HS-27A (cell line): ENCODE measurements around the gene ATP8A2.
"Not testable (repeated sequence)": the region's sequence is repeated elsewhere in the genome, so short reads cannot be mapped to it uniquely, and the experiment has no call there.

Source experiments
- DNase-seq: peaks from one replicate; pipeline ENCODE4 v3.0.0-alpha.2; 2012; ENCODE audit warnings: low read depth, missing footprints

ATP8A2 gene

DNA sequence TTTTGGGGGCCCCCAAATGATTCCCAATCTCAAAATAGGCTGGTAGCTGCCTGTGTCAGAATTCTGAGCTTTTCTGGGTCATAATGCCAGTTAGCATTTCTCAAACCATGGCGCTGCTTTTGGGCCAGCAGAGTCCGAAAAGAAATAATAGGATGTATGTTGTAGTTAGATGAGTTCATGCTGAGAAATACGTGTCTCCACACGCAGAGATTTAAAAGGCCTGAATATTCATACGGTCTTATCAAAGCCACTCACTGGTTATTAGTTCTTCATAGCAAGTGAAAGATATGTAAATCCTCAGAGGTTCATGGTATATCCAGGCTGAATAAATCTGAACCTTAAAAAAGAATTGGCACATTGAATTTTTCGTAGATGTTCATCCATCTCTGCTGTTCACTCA lies 555.6 kb downstream of the ATP8A2 start:
- DNase-seq = no peak

GRCh38 chr13:25927932-25928331 lies 556.2 kb downstream of the ATP8A2 start:
- DNase-seq = no peak

- no peak for DNase-seq
Measured at GRCh38 chr13:25928941-25929505, 557.2 kb downstream of the ATP8A2 start.

- DNase-seq = no peak
Measured at GRCh38 chr13:25929816-25930215, 558.0 kb downstream of the ATP8A2 start.

DNA sequence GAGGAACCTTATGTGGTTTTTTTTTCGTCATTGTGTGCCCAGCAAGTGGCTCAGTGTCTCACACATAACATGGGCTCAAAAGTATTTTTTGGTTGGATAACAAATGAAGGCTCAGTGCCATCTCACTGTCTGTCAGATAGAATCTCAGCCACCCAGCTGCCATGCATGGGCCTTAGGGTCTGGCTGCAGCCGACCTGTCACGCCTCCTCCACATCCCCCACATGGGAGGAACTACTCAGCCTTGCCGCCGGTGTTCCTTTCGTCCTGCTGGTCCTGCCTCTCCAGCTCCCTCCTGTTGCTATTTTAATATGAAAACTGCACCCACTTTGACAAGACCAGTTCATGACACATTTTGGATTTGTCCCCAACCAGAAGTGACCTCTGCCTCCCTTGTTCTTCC lies 558.9 kb downstream of the ATP8A2 start:
- DNase-seq = no peak

GRCh38 chr13:25932365-25932764 lies 560.6 kb downstream of the ATP8A2 start:
- DNase-seq = no peak

- no peak for DNase-seq
Measured at GRCh38 chr13:25933520-25933919, 561.7 kb downstream of the ATP8A2 start.

DNA sequence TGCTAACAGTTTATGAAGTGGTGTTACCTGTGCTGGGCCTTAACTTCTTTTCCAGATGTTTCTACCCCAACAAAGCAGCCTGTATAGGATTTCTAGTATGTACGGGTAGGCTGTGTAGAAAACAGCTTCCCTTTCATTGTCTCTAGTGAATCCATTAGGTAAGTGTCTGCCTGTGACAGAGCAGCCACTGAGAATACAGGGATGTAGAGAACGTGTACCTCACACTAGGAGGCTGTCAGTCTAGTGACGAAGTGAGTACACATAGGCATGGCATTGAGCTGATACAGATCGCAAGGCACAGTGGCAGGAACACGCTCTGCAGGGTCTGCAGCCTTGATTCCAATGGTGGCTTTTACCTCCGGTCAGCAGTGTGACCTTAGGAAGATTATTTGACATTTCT lies 562.4 kb downstream of the ATP8A2 start:
- DNase-seq = no peak

GRCh38 chr13:25939961-25940687 lies 568.4 kb downstream of the ATP8A2 start:
- no peak for DNase-seq

- DNase-seq = no peak
Measured at GRCh38 chr13:25943081-25943480, 571.3 kb downstream of the ATP8A2 start.

DNA sequence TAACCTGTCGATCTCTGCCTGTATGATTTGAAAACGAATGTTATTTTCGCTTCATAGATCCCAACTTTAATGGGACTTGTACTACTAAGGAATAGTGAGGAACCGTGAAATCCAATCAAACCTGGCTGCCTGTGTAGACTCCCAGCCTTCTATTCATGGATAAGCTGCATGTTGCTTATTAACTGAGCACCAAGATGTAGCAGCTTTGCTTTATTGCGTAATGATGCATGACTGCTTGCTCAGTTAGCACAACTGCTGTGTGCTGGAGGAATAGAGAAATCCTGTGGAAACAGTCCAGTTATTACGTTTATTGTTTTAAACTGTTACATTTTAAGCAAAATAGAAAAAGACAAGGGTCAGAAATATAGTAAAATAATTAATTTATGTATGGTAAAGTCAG lies 571.9 kb downstream of the ATP8A2 start:
- no peak for DNase-seq

GRCh38 chr13:25945596-25945995 lies 573.8 kb downstream of the ATP8A2 start:
- DNase-seq = no peak

GRCh38 chr13:25946321-25946720 lies 574.5 kb downstream of the ATP8A2 start:
- no peak for DNase-seq

DNA sequence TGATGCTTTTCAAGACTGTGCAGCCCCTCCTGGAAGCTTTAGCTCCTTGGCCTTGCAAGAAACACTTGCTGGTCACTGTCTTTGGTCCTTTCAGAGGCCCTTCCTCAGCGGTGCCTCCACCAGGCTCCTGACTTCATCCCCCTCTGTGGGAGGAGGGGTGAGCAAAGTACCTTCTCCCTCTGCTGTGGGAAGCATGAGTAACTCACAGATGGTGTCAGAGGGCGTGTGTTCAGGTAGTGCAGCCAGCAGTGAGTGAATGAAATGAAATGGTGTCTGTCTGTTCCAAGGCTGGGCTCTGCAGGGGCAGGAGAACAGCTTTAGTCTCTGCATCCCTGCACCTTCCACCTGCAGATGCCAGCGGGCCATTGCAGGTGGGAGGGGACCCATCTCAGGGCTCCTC lies 577.1 kb downstream of the ATP8A2 start:
- no peak for DNase-seq

GRCh38 chr13:25951831-25952230 lies 580.1 kb downstream of the ATP8A2 start:
- DNase-seq = no peak

- DNase-seq = not testable (repeated sequence)
Measured at GRCh38 chr13:25954080-25954479, 582.3 kb downstream of the ATP8A2 start.

- not testable (repeated sequence) for DNase-seq
Measured at GRCh38 chr13:25954943-25955342, 583.2 kb downstream of the ATP8A2 start.

GRCh38 chr13:25958986-25959385 lies 587.2 kb downstream of the ATP8A2 start:
- no peak for DNase-seq

DNA sequence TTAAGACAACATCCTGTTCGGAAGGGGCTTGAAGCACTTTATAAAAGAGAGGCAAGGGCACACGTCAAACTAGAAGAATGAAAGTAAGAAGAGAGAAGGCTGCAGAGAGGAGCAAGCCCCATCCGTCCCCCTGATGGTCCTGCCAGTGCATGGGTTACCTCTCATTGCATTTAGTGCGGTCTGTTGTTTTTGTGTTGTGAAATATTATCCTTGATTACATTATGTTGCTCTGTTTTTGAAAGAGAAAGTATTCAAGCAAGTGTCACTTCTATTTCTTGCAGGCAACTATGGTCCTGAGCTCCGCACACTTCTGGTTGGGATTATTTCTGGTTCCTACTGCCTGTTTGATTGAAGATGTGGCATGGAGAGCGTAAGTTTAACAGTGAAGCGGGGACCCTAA lies 589.5 kb downstream of the ATP8A2 start:
- DNase-seq = no peak

- no peak for DNase-seq
Measured at GRCh38 chr13:25963674-25964073, 591.9 kb downstream of the ATP8A2 start.

GRCh38 chr13:25965596-25965995 lies 593.8 kb downstream of the ATP8A2 start:
- no peak for DNase-seq

DNA sequence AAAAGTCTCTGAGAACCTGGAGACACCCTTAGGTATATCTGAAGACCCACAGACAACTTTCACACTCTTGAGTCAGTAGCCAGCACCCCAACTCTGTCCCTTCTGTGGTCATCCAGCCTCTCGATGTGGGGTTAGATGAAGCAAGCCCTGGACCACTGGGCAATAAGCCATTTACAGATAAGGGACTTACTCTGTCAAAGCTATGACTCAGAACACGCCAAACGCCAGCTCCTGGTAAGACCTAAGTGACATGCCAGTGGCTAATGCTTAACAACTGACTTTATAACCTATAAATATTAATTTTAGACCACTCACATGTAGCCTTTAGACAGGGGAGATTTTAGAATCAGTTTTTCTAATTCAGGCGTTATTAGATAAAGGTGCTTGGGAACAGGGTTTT lies 594.3 kb downstream of the ATP8A2 start:
- DNase-seq = no peak

- no peak for DNase-seq
Measured at GRCh38 chr13:25967144-25967543, 595.4 kb downstream of the ATP8A2 start.

DNA sequence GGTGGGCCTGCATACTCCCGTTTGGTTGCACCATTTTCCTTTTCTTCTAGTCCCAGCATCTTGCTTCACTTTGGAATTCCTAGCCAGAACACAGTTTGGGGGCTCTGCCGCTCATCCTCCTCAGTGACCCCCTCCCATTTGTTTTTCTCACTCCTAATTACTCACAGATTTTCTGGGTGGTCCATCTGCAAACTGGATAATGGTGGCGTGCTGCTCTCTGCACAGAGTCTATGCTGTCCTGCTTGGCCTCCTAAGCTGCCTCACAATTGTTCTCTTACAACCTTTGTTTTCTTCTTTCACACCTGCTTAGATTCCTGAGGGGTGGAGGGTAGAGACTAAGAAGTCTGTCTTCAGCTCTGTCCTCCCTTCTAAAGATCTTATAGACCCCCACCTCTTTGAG lies 599.3 kb downstream of the ATP8A2 start:
- DNase-seq = no peak
